Inflammatory macrophage treated with lipopolysaccharide for 4 hours (primary cell): ENCODE results near the gene PLEKHG7.
A peak's percentile ranks its signal among the peaks of the same experiment; 100 is the strongest.
"Not testable (repeated sequence)": the region's sequence is repeated elsewhere in the genome, so short reads cannot be mapped to it uniquely, and the experiment has no call there.

Experiments used
- DNase-seq: peaks from one replicate; pipeline ENCODE4 v3.0.0-alpha.2; 2020

PLEKHG7 gene

GRCh38 chr12:92753976-92754885, 51.4 kb downstream of the PLEKHG7 start:
- DNase-seq, result no peak

GRCh38 chr12:92756898-92757596, 54.3 kb downstream of the PLEKHG7 start:
- DNase-seq, result no peak

- no peak for DNase-seq
Measured at GRCh38 chr12:92757597-92758121, 54.9 kb downstream of the PLEKHG7 start.

GRCh38 chr12:92759634-92760268, 57.0 kb downstream of the PLEKHG7 start:
- DNase-seq, result peak; percentile 26

- DNase-seq, result no peak
Measured at GRCh38 chr12:92762773-92763172, 60.0 kb downstream of the PLEKHG7 start.

GRCh38 chr12:92764831-92765230, 62.0 kb downstream of the PLEKHG7 start:
- no peak for DNase-seq

- DNase-seq, result no peak
Measured at GRCh38 chr12:92765871-92766270, 63.1 kb downstream of the PLEKHG7 start.

GRCh38 chr12:92769124-92769901, 66.5 kb downstream of the PLEKHG7 start:
- peak; percentile 52 for DNase-seq

- peak; percentile 67 for DNase-seq
Measured at GRCh38 chr12:92771001-92771400, 68.2 kb downstream of the PLEKHG7 start.

- no peak for DNase-seq
Measured at GRCh38 chr12:92775416-92775815, 72.6 kb downstream of the PLEKHG7 start.

GRCh38 chr12:92778525-92778924, 75.7 kb downstream of the PLEKHG7 start:
- no peak for DNase-seq

GRCh38 chr12:92779902-92780301, 77.1 kb downstream of the PLEKHG7 start:
- DNase-seq, result peak; percentile 57

GRCh38 chr12:92784356-92784755, 81.6 kb downstream of the PLEKHG7 start:
- DNase-seq, result no peak

GRCh38 chr12:92784797-92785562, 82.2 kb downstream of the PLEKHG7 start:
- peak; percentile 37 for DNase-seq

GRCh38 chr12:92785563-92785950, 82.8 kb downstream of the PLEKHG7 start:
- no peak for DNase-seq

GRCh38 chr12:92786045-92786444, 83.3 kb downstream of the PLEKHG7 start:
- DNase-seq, result peak; percentile 66

GRCh38 chr12:92794356-92794755, 91.6 kb downstream of the PLEKHG7 start:
- DNase-seq, result not testable (repeated sequence)

GRCh38 chr12:92794814-92795213, 92.0 kb downstream of the PLEKHG7 start:
- no peak for DNase-seq

GRCh38 chr12:92796650-92797049, 93.9 kb downstream of the PLEKHG7 start:
- peak; percentile 11 for DNase-seq

- no peak for DNase-seq
Measured at GRCh38 chr12:92802906-92803305, 100.1 kb downstream of the PLEKHG7 start.

- DNase-seq, result no peak
Measured at GRCh38 chr12:92803903-92804302, 101.1 kb downstream of the PLEKHG7 start.

GRCh38 chr12:92810370-92810769, 107.6 kb downstream of the PLEKHG7 start:
- no peak for DNase-seq
